Pancreas (tissue), 10 donors: ENCODE results near the gene TSHZ2. TPM values are rescaled to one million over a fixed set of nuclear protein-coding genes. Genes with fewer than 3 reads are reported as not detected.

Experiments
- ATAC-seq, 4 donors: fragments of 200-7000 bp; cut with Tn5 transposase; one replicate each; pipeline versions ENCODE4 v1.8.0 to v1.9.1; 2020; ENCODE audit warnings: mild to moderate bottlenecking in 4 of 4, moderate library complexity in 4 of 4
- DNase-seq, 6 donors: peaks; one replicate each; pipeline ENCODE4 v3.0.0-alpha.2; 2020
- FAIRE-seq: peaks from 2 replicates; lab custom pipeline; 2012; peaks lifted over from hg19 to GRCh38; lab: Jason Lieb, UNC
- H3K27ac ChIP-seq, 4 donors: fragments of 200-600 bp; sonication (generic); 1 replicate in 3 of 4; 2 replicates in 1 of 4; pipeline versions ENCODE4 v1.5.0 to v1.8.0; 2020
- H3K27me3 ChIP-seq, 4 donors: fragments of 200-600 bp; one replicate each; pipeline ENCODE4 v1.8.0; 2021
- H3K36me3 ChIP-seq, 3 donors: fragments of 200-600 bp; sonication (generic) in 1 of 3; one replicate each; pipeline versions ENCODE4 v1.5.0 to v1.8.0; 2020 to 2021
- H3K4me1 ChIP-seq, 3 donors: fragments of 200-600 bp; one replicate each; pipeline ENCODE4 v1.8.0; 2021
- H3K4me3 ChIP-seq, 4 donors: fragments of 200-600 bp; sonication (generic) in 2 of 4; one replicate each; pipeline versions ENCODE4 v1.5.0 to v1.8.0; 2020 to 2021
- H3K9me3 ChIP-seq, 4 donors: fragments of 200-600 bp; one replicate each; pipeline ENCODE4 v1.8.0; 2021
- CTCF ChIP-seq, 4 donors: fragments of 200-600 bp; sonication (generic) in 3 of 4; IDR thresholded peaks; one replicate each; pipeline versions ENCODE4 v1.5.0 to v1.8.0; 2021; ENCODE audit warnings: antibody characterized with exemption in 4 of 4
- WGBS, 2 donors: extraction: QIAGEN DNeasy Blood & Tissue Kit; methylation state at CpG; one replicate each; pipeline ENCODE4 v1.1.7; 2013; 5-methylcytosine and 5-hydroxymethylcytosine counted together
- intact Hi-C, 3 donors: fragments of 100-400 bp; cut with DNase I; formaldehyde crosslinking; loops; one replicate each; pipeline versions ENCODE4 v1.11.1 to v1.14.2; 2022
- polyA plus RNA-seq, 2 donors: library from polyadenylated mRNA; stranded (reverse); fragments of 200-250 nt; gene quantifications; one replicate each; pipeline ENCODE4 v1.2.3, GENCODE V29; 2013
- total RNA-seq, 6 donors: library from RNA; stranded (reverse); fragmentation: NEBNext Ultra II Directional in 4 of 6; extraction: Animal tissue kit (Norgen Biotek cat#: 25700) in 4 of 6; gene quantifications; one replicate each; pipeline versions ENCODE4 v1.2.1 to v1.2.4, GENCODE V29; 2021 to 2023
- donor health status: healthy with polysubstance abuse.
- donor health status: DM: no; HTN: no; CAD: no; lungs with moderate emphysema.
- donor health status: DM: no; HTN: no; CAD: no.
- donor health status: control.
- donor health status: control.
- donor health status: Bipolar disorder and iron deficiency.
- donor health status: DM: yes; HTN: yes; CAD: no.
- donor health status: DM: no; HTN: no; CAD: no.
- donor health status: DM: no; HTN: no; CAD: no.
- donor health status: DM: yes; HTN: yes; CAD: no.

TSHZ2 gene
- total and polyA plus RNA-seq, 8 donors = 2.2 to 23.5 (median 4.5) TPM

GRCh38 chr20:53403029-53403428 is 430.9 kb downstream of the TSHZ2 start:
- FAIRE-seq (no peak), ATAC-seq (no peak), DNase-seq (no peak)
- intact Hi-C loops = no loop called here
- Histone ChIP-seq H3K9me3 (no peaks in the 10 kb centered on the region), H3K4me1 (no peaks in the 10 kb centered on the region), H3K36me3 (no peaks in the 10 kb centered on the region), H3K4me3 (no peak overlapping the region), H3K27ac (no peak overlapping the region), H3K27me3 (no peaks in the 10 kb centered on the region)
- TF ChIP-seq CTCF (IDR thresholded peaks at IDR 0.05) = no peak
- WGBS, 2 donors = 96 to 97% methylated on average over 5 of the region's 5 CpGs

DNA sequence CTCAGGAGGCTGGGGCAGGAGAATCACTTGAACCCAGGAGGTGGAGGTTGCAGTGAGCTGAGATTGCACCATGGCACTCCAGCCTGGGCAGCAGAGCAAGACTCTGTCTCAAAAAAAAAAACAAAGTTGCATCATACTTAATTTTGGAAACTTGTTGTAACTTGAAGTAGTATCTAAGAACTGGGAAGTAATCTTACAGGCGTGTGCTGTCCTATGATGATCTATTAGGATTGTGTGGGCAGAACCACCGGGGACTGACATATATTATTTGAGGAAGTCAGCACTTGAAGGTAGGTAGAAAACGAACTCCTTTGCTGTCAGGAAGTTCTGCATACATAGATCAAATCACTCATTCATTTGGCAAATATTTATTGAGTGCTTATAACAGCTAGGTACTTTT is 433.0 kb downstream of the TSHZ2 start:
- DNase-seq (no peak), FAIRE-seq (no peak), ATAC-seq (no peak)
- Histone ChIP-seq H3K36me3 (no peaks in the 10 kb centered on the region), H3K4me3 (no peak overlapping the region), H3K27me3 (no peaks in the 10 kb centered on the region), H3K9me3 (no peaks in the 10 kb centered on the region), H3K4me1 (peaks cover 0 to 3% (median 0%) of the 10 kb centered on the region in 3 donors), H3K27ac (no peak overlapping the region)
- no peak for TF ChIP-seq CTCF (IDR thresholded peaks at IDR 0.05)
- intact Hi-C loops = no loop called here
- 50 to 52% methylated on average over 3 of the region's 3 CpGs for WGBS, 2 donors

GRCh38 chr20:53406580-53406979 is 434.4 kb downstream of the TSHZ2 start:
- no peak for DNase-seq
- Histone ChIP-seq H3K9me3 (no peaks in the 10 kb centered on the region), H3K4me3 (no peak overlapping the region), H3K4me1 (peaks cover 0 to 3% (median 0%) of the 10 kb centered on the region in 3 donors), H3K27me3 (no peaks in the 10 kb centered on the region), H3K27ac (no peak overlapping the region), H3K36me3 (no peaks in the 10 kb centered on the region)
- FAIRE-seq = no peak
- ATAC-seq = no peak
- intact Hi-C loops = no loop called here
- no peak for TF ChIP-seq CTCF (IDR thresholded peaks at IDR 0.05)
- WGBS, 2 donors = 84 to 96% methylated on average over 3 of the region's 3 CpGs

DNA sequence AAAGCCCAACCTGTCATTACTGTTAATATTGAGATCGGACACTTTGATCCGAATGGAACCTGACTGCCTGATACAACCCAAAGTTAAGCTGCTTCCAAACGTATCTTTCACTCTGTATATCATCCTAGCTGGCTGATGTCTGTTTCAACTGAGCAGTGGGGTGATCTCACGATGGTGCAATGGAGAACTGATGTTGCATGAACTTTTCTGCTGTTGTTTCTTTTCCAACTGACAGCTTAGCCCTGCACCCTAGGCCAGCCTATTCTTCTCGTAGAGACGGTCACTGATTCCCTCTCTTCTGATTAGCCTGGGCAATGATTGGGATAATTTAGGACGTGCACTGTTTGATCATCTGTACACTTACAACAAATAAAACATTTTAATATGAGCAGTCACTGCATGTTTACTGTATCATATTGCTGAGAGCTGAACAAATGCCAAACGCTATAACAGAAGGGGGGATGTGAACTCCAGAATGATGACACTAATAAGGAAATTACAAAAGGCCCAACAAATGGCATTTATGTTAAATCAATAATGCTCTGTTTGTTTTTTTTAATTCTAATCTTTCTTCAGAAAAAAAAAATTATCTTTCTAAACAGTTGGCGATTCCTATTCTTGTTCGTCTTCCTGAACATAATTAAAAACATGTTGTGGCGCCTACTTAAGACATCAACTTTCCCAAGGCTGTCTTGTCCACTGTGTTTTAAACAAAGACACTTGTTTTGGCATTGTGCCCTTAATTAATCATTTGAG is 436.7 kb downstream of the TSHZ2 start:
- 48% methylated on average over 11 of the region's 11 CpGs for WGBS, 2 donors
- no peak for TF ChIP-seq CTCF (IDR thresholded peaks at IDR 0.05)
- DNase-seq = no peak
- intact Hi-C loops = no loop called here
- Histone ChIP-seq H3K36me3 (no peaks in the 10 kb centered on the region), H3K4me3 (no peak overlapping the region), H3K27ac (no peak overlapping the region), H3K9me3 (no peaks in the 10 kb centered on the region), H3K4me1 (peaks cover 0 to 3% (median 0%) of the 10 kb centered on the region in 3 donors), H3K27me3 (no peaks in the 10 kb centered on the region)
- no peak for FAIRE-seq
- ATAC-seq = no peak

- FAIRE-seq (no peak), ATAC-seq (no peak), DNase-seq (no peak)
- no peak overlapping the region for H3K4me3 ChIP-seq
- 75 to 76% methylated on average over 2 of the region's 2 CpGs for WGBS, 2 donors
- H3K9me3 ChIP-seq = no peaks in the 10 kb centered on the region
- no peak overlapping the region for H3K27ac ChIP-seq
- H3K36me3 ChIP-seq = no peaks in the 10 kb centered on the region
- intact Hi-C loops = no loop called here
- no peaks in the 10 kb centered on the region for H3K27me3 ChIP-seq
- TF ChIP-seq CTCF (IDR thresholded peaks at IDR 0.05) = no peak
- peaks cover 0 to 3% (median 0%) of the 10 kb centered on the region in 3 donors for H3K4me1 ChIP-seq
These were observed 437.2 kb downstream of the TSHZ2 start for GRCh38 chr20:53409447-53409717.
